ENCODE measurements around the gene GGA2.

DNA sequence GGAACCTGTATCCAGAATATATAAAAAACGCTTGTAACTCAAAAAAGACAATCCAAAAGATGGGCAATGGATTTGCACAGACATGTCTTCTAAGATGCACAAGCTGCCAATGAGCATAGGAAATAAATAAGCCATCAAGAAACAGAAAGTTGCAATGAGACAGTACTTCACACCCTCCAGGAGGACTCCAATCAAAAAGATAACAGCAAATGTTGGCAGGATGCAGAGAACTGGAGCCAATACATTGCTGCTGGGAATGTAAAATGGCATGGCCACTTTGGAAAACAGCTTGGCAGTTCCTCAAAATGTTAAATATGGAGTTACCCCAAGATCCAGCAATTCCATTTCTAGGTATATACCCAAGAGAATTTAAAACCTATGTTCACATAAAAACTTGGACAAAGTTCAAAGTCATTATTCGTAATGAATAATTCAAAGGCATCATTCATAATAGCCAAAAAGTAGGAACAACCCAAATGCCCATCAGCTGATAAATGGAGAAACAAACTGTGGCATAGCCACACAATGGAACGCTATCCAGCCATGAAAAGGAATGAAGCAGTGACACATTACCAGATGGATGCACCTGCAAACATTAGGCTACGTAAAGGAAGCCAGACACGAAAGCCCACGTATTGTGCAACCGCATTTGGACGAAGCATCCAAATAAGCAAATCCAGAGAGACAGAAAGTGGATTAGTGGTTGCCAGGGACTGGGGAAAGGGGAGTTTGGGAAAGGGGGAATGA lies 25.6 kb downstream of the GGA2 start:
- TF ChIP-seq, protein P1, sequence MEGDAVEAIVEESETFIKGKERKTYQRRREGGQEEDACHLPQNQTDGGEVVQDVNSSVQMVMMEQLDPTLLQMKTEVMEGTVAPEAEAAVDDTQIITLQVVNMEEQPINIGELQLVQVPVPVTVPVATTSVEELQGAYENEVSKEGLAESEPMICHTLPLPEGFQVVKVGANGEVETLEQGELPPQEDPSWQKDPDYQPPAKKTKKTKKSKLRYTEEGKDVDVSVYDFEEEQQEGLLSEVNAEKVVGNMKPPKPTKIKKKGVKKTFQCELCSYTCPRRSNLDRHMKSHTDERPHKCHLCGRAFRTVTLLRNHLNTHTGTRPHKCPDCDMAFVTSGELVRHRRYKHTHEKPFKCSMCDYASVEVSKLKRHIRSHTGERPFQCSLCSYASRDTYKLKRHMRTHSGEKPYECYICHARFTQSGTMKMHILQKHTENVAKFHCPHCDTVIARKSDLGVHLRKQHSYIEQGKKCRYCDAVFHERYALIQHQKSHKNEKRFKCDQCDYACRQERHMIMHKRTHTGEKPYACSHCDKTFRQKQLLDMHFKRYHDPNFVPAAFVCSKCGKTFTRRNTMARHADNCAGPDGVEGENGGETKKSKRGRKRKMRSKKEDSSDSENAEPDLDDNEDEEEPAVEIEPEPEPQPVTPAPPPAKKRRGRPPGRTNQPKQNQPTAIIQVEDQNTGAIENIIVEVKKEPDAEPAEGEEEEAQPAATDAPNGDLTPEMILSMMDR (conservative IDR thresholded peaks at IDR 0.05): no peak
- no peak for TF ChIP-seq EZH2 (IDR thresholded peaks at IDR 0.05; ENCODE audit: low read depth)
